ENCODE measurements around the gene PARVB.

DNA sequence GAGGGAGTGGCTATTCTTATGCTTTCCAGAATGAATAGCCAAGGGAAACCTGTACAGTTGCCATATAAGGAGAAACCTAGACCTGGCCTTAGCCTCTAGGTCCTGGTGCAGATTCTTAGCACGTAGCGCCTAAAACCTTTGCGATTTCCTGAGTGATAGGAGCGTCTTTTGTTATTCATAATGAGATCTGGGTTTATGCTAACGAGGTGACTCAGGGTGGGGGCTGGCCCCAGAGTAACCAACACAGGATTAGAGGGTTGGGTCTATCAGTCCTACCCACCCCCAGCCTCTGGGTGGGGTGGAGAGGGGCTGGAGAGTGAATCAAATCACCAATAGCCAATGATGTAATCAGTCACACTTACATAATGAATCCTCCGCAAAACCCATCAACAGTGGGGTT, 83.2 kb downstream of the PARVB start:
- TF ChIP-seq POLR2A (IDR thresholded peaks at IDR 0.05; ENCODE audit: extremely low read depth, insufficient read length): no peak
- TF ChIP-seq, protein P1, sequence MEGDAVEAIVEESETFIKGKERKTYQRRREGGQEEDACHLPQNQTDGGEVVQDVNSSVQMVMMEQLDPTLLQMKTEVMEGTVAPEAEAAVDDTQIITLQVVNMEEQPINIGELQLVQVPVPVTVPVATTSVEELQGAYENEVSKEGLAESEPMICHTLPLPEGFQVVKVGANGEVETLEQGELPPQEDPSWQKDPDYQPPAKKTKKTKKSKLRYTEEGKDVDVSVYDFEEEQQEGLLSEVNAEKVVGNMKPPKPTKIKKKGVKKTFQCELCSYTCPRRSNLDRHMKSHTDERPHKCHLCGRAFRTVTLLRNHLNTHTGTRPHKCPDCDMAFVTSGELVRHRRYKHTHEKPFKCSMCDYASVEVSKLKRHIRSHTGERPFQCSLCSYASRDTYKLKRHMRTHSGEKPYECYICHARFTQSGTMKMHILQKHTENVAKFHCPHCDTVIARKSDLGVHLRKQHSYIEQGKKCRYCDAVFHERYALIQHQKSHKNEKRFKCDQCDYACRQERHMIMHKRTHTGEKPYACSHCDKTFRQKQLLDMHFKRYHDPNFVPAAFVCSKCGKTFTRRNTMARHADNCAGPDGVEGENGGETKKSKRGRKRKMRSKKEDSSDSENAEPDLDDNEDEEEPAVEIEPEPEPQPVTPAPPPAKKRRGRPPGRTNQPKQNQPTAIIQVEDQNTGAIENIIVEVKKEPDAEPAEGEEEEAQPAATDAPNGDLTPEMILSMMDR (IDR thresholded peaks at IDR 0.05; ENCODE audit: low read depth, low read length): no peak
